Karpas-422 (cell line): ENCODE data around the gene FASN. TPM values are rescaled to one million over a fixed set of nuclear protein-coding genes. Genes with fewer than 3 reads are reported as not detected.
A peak's percentile ranks its signal among the peaks of the same experiment; 100 is the strongest.
"Not testable (repeated sequence)": the region's sequence is repeated elsewhere in the genome, so short reads cannot be mapped to it uniquely, and the experiment has no call there.

Source experiments
- DNase-seq: peaks from one replicate; pipeline ENCODE4 v3.0.0-alpha.2; 2015
- H2AFZ ChIP-seq: fragments of 200-600 bp; sonication (generic); 2 replicates; pipeline ENCODE4 v1.6.1; 2014; ENCODE audit warnings: antibody characterized with exemption, low read length, mixed read lengths
- H3K27ac ChIP-seq: fragments of 200-600 bp; sonication (generic); 2 replicates; pipeline ENCODE4 v1.5.1; 2014; ENCODE audit warnings: mild to moderate bottlenecking, low read length, moderate library complexity
- H3K27me3 ChIP-seq: fragments of 200-600 bp; sonication (generic); 2 replicates; pipeline ENCODE4 v1.6.1; 2014; ENCODE audit warnings: low read length, mixed read lengths
- H3K36me3 ChIP-seq: fragments of 200-600 bp; sonication (generic); 2 replicates; pipeline ENCODE4 v1.6.1; 2014; ENCODE audit warnings: low read length, mixed read lengths; ENCODE audit not compliant: insufficient read depth
- H3K4me1 ChIP-seq: fragments of 200-600 bp; sonication (generic); 2 replicates; pipeline ENCODE4 v1.6.1; 2014; ENCODE audit warnings: mild to moderate bottlenecking, low read length, mixed read lengths
- H3K4me2 ChIP-seq: fragments of 200-600 bp; sonication (generic); 2 replicates; pipeline ENCODE4 v1.6.1; 2014; ENCODE audit warnings: low read length, low read depth, mild to moderate bottlenecking; ENCODE audit not compliant: poor library complexity, severe bottlenecking
- H3K4me3 ChIP-seq: fragments of 200-600 bp; sonication (generic); 2 replicates; pipeline ENCODE4 v1.5.1; 2014; ENCODE audit warnings: mild to moderate bottlenecking, antibody characterized with exemption, low read length, mixed read lengths
- H3K79me2 ChIP-seq: fragments of 200-600 bp; sonication (generic); 2 replicates; pipeline ENCODE4 v1.6.1; 2014; ENCODE audit warnings: mild to moderate bottlenecking, low read length, mixed read lengths
- H3K9ac ChIP-seq: fragments of 200-600 bp; sonication (generic); 2 replicates; pipeline ENCODE4 v1.6.0; 2014; ENCODE audit warnings: low read length
- H3K9me2 ChIP-seq: fragments of 200-600 bp; sonication (generic), shearing (Covaris generic); replicated peaks from 2 replicates; pipeline ENCODE4 v1.6.0; 2014; ENCODE audit warnings: mild to moderate bottlenecking, low read length, moderate library complexity; ENCODE audit not compliant: insufficient read depth
- H3K9me3 ChIP-seq: fragments of 300-700, 200-600 bp; sonication (generic); 2 replicates; pipeline ENCODE4 v1.6.1; 2014; ENCODE audit warnings: low read length, mixed read lengths
- H4K20me1 ChIP-seq: fragments of 200-600 bp; sonication (generic); 2 replicates; pipeline ENCODE4 v1.6.1; 2014; ENCODE audit warnings: mild to moderate bottlenecking, antibody characterized with exemption, low read length, low read depth; ENCODE audit not compliant: insufficient read depth
- total RNA-seq: library from RNA; depleted of rRNA; stranded (reverse); fragments of >200 nt; shearing (Covaris generic); gene quantifications from 2 replicates; pipeline ENCODE4 v1.2.3, GENCODE V29; 2014; ENCODE audit warnings: low replicate concordance; rRNA removed

FASN gene
- total RNA-seq = 94.1 and 197 TPM in 2 replicates

- Histone ChIP-seq H3K27me3 (no peaks in the 10 kb centered on the region), H4K20me1 (peaks cover 30% of the 10 kb centered on the region), H3K4me2 (peak within 1 kb of the TSS; percentile 96), H3K79me2 (peaks cover 47% of the 10 kb centered on the region), H3K9ac (peak within 1 kb of the TSS; percentile 100), H2AFZ (no peak within 1 kb of the TSS), H3K9me3 (no peaks in the 10 kb centered on the region), H3K4me3 (peak within 1 kb of the TSS; percentile 95), H3K36me3 (peaks cover 14% of the 10 kb centered on the region), H3K9me2 (no peaks in the 10 kb centered on the region), H3K27ac (peak within 1 kb of the TSS; percentile 94), H3K4me1 (peaks cover 41% of the 10 kb centered on the region)
- peak; percentile 98 for DNase-seq
Measured at GRCh38 chr17:82098169-82098938, at the start of gene FASN. FASN (minus strand) TSS chr17:82098236; CDS start chr17:82096445, 1,791 bp downstream.

DNA sequence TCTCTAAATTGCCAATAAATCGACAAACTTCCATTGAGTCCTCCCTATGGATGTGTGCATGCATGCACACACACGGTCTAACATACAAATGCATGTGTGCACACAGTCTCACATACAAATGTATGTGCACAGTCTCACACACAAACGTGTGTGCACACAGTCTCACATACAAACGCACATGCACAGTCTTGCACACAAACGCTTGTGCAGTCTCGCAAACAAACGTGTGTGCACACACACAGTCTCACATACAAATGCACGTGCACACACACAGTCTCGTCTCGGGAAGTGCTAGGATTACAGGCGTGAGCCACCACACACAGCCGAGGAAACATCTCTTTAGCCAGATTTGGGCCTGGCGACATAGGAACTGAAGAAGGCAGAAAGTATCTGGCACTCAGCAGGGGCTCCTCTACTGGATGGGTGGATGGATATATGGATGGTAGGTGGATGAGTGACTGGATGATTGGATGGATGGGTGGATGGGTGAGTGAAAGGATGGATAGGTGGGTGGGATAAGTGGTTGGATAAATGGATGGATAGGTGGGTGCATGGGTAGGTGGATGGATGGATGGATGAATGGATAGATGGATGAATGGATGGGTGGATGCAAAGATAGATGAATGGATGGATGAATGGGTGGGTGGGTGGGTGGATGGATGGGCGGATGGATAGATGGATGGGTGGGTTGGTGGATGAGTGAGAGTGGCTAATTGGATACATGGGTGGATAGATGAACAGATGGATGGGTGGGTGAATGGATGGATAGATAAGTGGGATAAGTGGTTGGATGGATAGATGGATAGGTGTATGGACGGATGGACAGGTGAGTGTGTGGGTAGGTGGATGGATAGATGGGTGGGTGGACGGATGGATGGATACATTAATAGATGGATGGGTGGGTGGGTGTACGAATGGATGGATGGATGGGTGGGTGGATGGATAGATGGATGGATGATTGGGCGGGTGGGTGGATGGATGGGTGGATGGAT is 48.9 kb upstream of the FASN start:
- Histone ChIP-seq H3K4me1 (no peaks in the 10 kb centered on the region), H2AFZ (no peak overlapping the region), H3K9me3 (no peaks in the 10 kb centered on the region), H3K27me3 (no peaks in the 10 kb centered on the region), H3K4me2 (no peak overlapping the region), H3K36me3 (no peaks in the 10 kb centered on the region), H3K27ac (no peak overlapping the region), H3K4me3 (no peak overlapping the region), H3K9me2 (no peaks in the 10 kb centered on the region), H3K9ac (no peak overlapping the region), H3K79me2 (no peaks in the 10 kb centered on the region), H4K20me1 (no peaks in the 10 kb centered on the region)
- DNase-seq = no peak

- H3K4me3 ChIP-seq = no peak overlapping the region
- H3K4me2 ChIP-seq = no peak overlapping the region
- no peaks in the 10 kb centered on the region for H3K4me1 ChIP-seq
- H3K27ac ChIP-seq = no peak overlapping the region
- H2AFZ ChIP-seq = no peak overlapping the region
- no peak for DNase-seq
- 0 out of 2 replicates have a peak, but pooled peaks cover 5% of the 10 kb centered on the region for H4K20me1 ChIP-seq
- no peaks in the 10 kb centered on the region for H3K9me2 ChIP-seq
- H3K36me3 ChIP-seq = no peaks in the 10 kb centered on the region
- no peaks in the 10 kb centered on the region for H3K9me3 ChIP-seq
- no peak overlapping the region for H3K9ac ChIP-seq
- no peaks in the 10 kb centered on the region for H3K27me3 ChIP-seq
- no peaks in the 10 kb centered on the region for H3K79me2 ChIP-seq
Measured at GRCh38 chr17:82145550-82146155, 47.6 kb upstream of the FASN start.

GRCh38 chr17:82143333-82143732 is 45.3 kb upstream of the FASN start:
- Histone ChIP-seq H3K9me2 (no peaks in the 10 kb centered on the region), H3K9me3 (no peaks in the 10 kb centered on the region), H3K4me2 (no peak overlapping the region), H3K4me3 (no peak overlapping the region), H3K79me2 (no peaks in the 10 kb centered on the region), H3K9ac (no peak overlapping the region), H3K27ac (no peak overlapping the region), H3K36me3 (no peaks in the 10 kb centered on the region), H2AFZ (no peak overlapping the region), H3K27me3 (no peaks in the 10 kb centered on the region), H4K20me1 (0 out of 2 replicates have a peak, but pooled peaks cover 5% of the 10 kb centered on the region), H3K4me1 (no peaks in the 10 kb centered on the region)
- DNase-seq = no peak

DNA sequence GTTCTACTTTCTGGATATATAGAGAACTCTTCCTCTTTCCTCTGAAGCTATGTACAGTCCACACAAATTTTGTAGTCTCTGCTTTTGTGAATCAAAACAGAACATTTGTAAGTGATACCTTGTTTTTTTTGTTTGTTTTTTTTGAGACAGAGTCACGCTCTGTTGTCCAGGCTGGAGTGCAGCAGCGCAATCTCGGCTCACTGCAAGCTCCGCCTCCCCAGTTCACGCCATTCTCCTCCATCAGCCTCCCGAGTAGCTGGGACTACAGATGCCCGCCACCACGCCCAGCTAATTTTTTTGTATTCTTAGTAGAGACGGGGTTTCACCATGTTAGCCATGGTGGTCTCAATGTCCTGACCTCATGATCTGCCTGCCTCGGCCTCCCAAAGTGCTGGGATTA is 41.9 kb upstream of the FASN start:
- not testable (repeated sequence) for H3K4me3 ChIP-seq, H3K27me3 ChIP-seq, H3K36me3 ChIP-seq, DNase-seq, H3K9me2 ChIP-seq, H2AFZ ChIP-seq, H3K4me1 ChIP-seq, H4K20me1 ChIP-seq, H3K27ac ChIP-seq, H3K9me3 ChIP-seq, H3K9ac ChIP-seq, H3K4me2 ChIP-seq, H3K79me2 ChIP-seq

GRCh38 chr17:82138511-82138992 is 40.5 kb upstream of the FASN start:
- no peak for DNase-seq
- H3K27me3 ChIP-seq = no peaks in the 10 kb centered on the region
- H3K27ac ChIP-seq = no peak overlapping the region
- no peaks in the 10 kb centered on the region for H3K4me1 ChIP-seq
- no peak overlapping the region for H3K4me3 ChIP-seq
- 0 out of 2 replicates have a peak, but pooled peaks cover 5% of the 10 kb centered on the region for H4K20me1 ChIP-seq
- no peak overlapping the region for H3K9ac ChIP-seq
- H3K9me3 ChIP-seq = no peaks in the 10 kb centered on the region
- no peaks in the 10 kb centered on the region for H3K79me2 ChIP-seq
- no peak overlapping the region for H2AFZ ChIP-seq
- no peak overlapping the region for H3K4me2 ChIP-seq
- H3K36me3 ChIP-seq = no peaks in the 10 kb centered on the region
- no peaks in the 10 kb centered on the region for H3K9me2 ChIP-seq

- no peak overlapping the region for H3K4me3 ChIP-seq
- H3K9me2 ChIP-seq = no peaks in the 10 kb centered on the region
- no peak for DNase-seq
- H3K9ac ChIP-seq = no peak overlapping the region
- H3K4me2 ChIP-seq = no peak overlapping the region
- no peaks in the 10 kb centered on the region for H3K36me3 ChIP-seq
- no peaks in the 10 kb centered on the region for H3K27me3 ChIP-seq
- no peaks in the 10 kb centered on the region for H3K79me2 ChIP-seq
- no peak overlapping the region for H2AFZ ChIP-seq
- H4K20me1 ChIP-seq = no peaks in the 10 kb centered on the region
- H3K9me3 ChIP-seq = no peaks in the 10 kb centered on the region
- no peak overlapping the region for H3K27ac ChIP-seq
- H3K4me1 ChIP-seq = no peaks in the 10 kb centered on the region
Measured at GRCh38 chr17:82134101-82134500, 36.1 kb upstream of the FASN start.
